Osteoblast (primary cell): Measurements from ENCODE around the gene FBXL19. TPM values are rescaled to one million over a fixed set of nuclear protein-coding genes. Genes with fewer than 3 reads are reported as not detected.

Source experiments
- DNase-seq: peaks from one replicate; pipeline ENCODE4 v3.0.0; 2011; ENCODE audit warnings: low spot score, mixed read lengths; ENCODE audit not compliant: insufficient read length; ENCODE audit errors: missing footprints
- H2AFZ ChIP-seq: 2 replicates; pipeline ENCODE4 v1.6.0; 2011; ENCODE audit warnings: mild to moderate bottlenecking, low read length
- H3K27ac ChIP-seq: 2 replicates; pipeline ENCODE4 v1.5.1; 2011; ENCODE audit warnings: mild to moderate bottlenecking, low read depth, low read length, moderate library complexity
- H3K27me3 ChIP-seq: 2 replicates; pipeline ENCODE4 v1.6.0; 2012; ENCODE audit warnings: mild to moderate bottlenecking, control low read depth, inconsistent platforms, low read length, moderate library complexity; ENCODE audit not compliant: insufficient read depth
- H3K36me3 ChIP-seq: 2 replicates; pipeline ENCODE4 v1.5.1; 2011; ENCODE audit warnings: mild to moderate bottlenecking, low read length, control low read depth, moderate library complexity; ENCODE audit not compliant: insufficient read depth
- H3K4me1 ChIP-seq: 2 replicates; pipeline ENCODE4 v1.5.1; 2011; ENCODE audit warnings: mild to moderate bottlenecking, low read length, control low read depth, moderate library complexity; ENCODE audit not compliant: insufficient read depth
- H3K4me2 ChIP-seq: 2 replicates; pipeline ENCODE4 v1.6.0; 2011; ENCODE audit warnings: mild to moderate bottlenecking, low read length; ENCODE audit not compliant: insufficient read depth
- H3K4me3 ChIP-seq: fragments of 200-600 bp; sonication (generic); 3 replicates; pipeline ENCODE4 v1.5.1; 2012; ENCODE audit warnings: mild to moderate bottlenecking, low read length, inconsistent platforms; ENCODE audit not compliant: insufficient read depth
- H3K79me2 ChIP-seq: 2 replicates; pipeline ENCODE4 v1.6.0; 2012; ENCODE audit warnings: mild to moderate bottlenecking, low read length, control low read depth, inconsistent platforms; ENCODE audit not compliant: insufficient read depth
- H3K9me3 ChIP-seq: 2 replicates; pipeline ENCODE4 v1.5.1; 2011; ENCODE audit warnings: low read depth, low read length, control low read depth
- H4K20me1 ChIP-seq: 2 replicates; pipeline ENCODE4 v1.6.0; 2012; ENCODE audit warnings: mild to moderate bottlenecking, low read length, control low read depth; ENCODE audit not compliant: insufficient read depth
- total RNA-seq: library from RNA; depleted of rRNA; stranded (reverse); fragments of >200 nt; gene quantifications from 2 replicates; pipeline ENCODE4 v1.2.3, GENCODE V29; 2012
- TF ChIP-seq, protein P1 (sequence below): IDR thresholded peaks from 2 replicates; pipeline ENCODE4 v1.5.1; 2011; ENCODE audit warnings: mild to moderate bottlenecking, low read depth, low read length, moderate library complexity; ENCODE audit errors: extremely low read depth

FBXL19 gene
- total RNA-seq, 1 donor = 14.5 TPM

- H4K20me1 ChIP-seq = peaks cover 5% of the 10 kb centered on the region
- DNase-seq = no peak
- no peaks in the 10 kb centered on the region for H3K4me1 ChIP-seq
- H3K27ac ChIP-seq = no peak overlapping the region
- no peak overlapping the region for H3K4me2 ChIP-seq
- no peaks in the 10 kb centered on the region for H3K27me3 ChIP-seq
- TF ChIP-seq, protein P1, sequence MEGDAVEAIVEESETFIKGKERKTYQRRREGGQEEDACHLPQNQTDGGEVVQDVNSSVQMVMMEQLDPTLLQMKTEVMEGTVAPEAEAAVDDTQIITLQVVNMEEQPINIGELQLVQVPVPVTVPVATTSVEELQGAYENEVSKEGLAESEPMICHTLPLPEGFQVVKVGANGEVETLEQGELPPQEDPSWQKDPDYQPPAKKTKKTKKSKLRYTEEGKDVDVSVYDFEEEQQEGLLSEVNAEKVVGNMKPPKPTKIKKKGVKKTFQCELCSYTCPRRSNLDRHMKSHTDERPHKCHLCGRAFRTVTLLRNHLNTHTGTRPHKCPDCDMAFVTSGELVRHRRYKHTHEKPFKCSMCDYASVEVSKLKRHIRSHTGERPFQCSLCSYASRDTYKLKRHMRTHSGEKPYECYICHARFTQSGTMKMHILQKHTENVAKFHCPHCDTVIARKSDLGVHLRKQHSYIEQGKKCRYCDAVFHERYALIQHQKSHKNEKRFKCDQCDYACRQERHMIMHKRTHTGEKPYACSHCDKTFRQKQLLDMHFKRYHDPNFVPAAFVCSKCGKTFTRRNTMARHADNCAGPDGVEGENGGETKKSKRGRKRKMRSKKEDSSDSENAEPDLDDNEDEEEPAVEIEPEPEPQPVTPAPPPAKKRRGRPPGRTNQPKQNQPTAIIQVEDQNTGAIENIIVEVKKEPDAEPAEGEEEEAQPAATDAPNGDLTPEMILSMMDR = no peak
- H3K4me3 ChIP-seq = no peak overlapping the region
- no peak overlapping the region for H2AFZ ChIP-seq
- H3K36me3 ChIP-seq = peaks cover 53% of the 10 kb centered on the region
- H3K9me3 ChIP-seq = no peaks in the 10 kb centered on the region
- H3K79me2 ChIP-seq = peaks cover 2% of the 10 kb centered on the region
These were observed 53.1 kb downstream of the FBXL19 start for GRCh38 chr16:30976486-30976885.

GRCh38 chr16:30977502-30977901 lies 54.1 kb downstream of the FBXL19 start:
- peaks cover 2% of the 10 kb centered on the region for H3K79me2 ChIP-seq
- TF ChIP-seq, protein P1 = peak; percentile 40
- H2AFZ ChIP-seq = no peak overlapping the region
- no peak overlapping the region for H3K4me2 ChIP-seq
- peaks cover under 1% of the 10 kb centered on the region for H3K4me1 ChIP-seq
- H3K27ac ChIP-seq = no peak overlapping the region
- H3K4me3 ChIP-seq = no peak overlapping the region
- H3K27me3 ChIP-seq = no peaks in the 10 kb centered on the region
- peaks cover 5% of the 10 kb centered on the region for H4K20me1 ChIP-seq
- H3K36me3 ChIP-seq = peaks cover 47% of the 10 kb centered on the region
- H3K9me3 ChIP-seq = no peaks in the 10 kb centered on the region
- DNase-seq = no peak

GRCh38 chr16:30979170-30980022 lies 56.0 kb downstream of the FBXL19 start:
- TF ChIP-seq, protein P1 = no peak
- Histone ChIP-seq H3K4me2 (no peak overlapping the region), H4K20me1 (peaks cover 5% of the 10 kb centered on the region), H3K4me1 (peaks cover 6% of the 10 kb centered on the region), H3K9me3 (no peaks in the 10 kb centered on the region), H3K4me3 (no peak overlapping the region), H3K27ac (no peak overlapping the region), H3K27me3 (no peaks in the 10 kb centered on the region), H2AFZ (no peak overlapping the region), H3K36me3 (peaks cover 35% of the 10 kb centered on the region), H3K79me2 (no peaks in the 10 kb centered on the region)
- DNase-seq = no peak

DNA sequence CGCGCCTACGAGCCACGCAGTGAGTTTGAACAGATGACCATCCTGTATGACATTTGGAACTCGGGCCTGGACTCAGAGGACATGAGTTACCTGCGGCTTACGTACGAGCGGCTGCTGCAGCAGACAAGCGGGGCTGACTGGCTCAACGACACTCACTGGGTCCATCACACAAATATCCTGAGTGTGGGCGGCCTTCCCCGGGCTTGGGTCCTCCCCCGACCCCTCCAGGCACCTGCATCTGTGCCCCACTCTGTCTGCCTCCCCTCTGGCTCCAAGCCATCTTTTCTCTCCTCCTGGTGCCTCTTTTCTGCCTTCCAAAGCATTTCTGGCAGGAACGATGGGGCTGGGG lies 56.6 kb downstream of the FBXL19 start:
- H3K4me1 ChIP-seq = peaks cover 6% of the 10 kb centered on the region
- no peaks in the 10 kb centered on the region for H3K9me3 ChIP-seq
- H3K4me3 ChIP-seq = no peak overlapping the region
- H4K20me1 ChIP-seq = peaks cover 5% of the 10 kb centered on the region
- no peak for DNase-seq
- no peak overlapping the region for H3K27ac ChIP-seq
- H2AFZ ChIP-seq = no peak overlapping the region
- H3K4me2 ChIP-seq = no peak overlapping the region
- no peaks in the 10 kb centered on the region for H3K79me2 ChIP-seq
- TF ChIP-seq, protein P1 = no peak
- H3K36me3 ChIP-seq = peaks cover 37% of the 10 kb centered on the region
- H3K27me3 ChIP-seq = no peaks in the 10 kb centered on the region
